HG02840 (cell line): ENCODE measurements around the gene FRMPD3.

Source experiments
- ATAC-seq: cut with Tn5 transposase; IDR thresholded peaks from one replicate; pipeline ENCODE4 v1.9.1; 2021; ENCODE audit warnings: mild to moderate bottlenecking, moderate library complexity, moderate number of reproducible peaks; ENCODE audit not compliant: unreplicated experiment, low FRiP score

FRMPD3 gene

DNA sequence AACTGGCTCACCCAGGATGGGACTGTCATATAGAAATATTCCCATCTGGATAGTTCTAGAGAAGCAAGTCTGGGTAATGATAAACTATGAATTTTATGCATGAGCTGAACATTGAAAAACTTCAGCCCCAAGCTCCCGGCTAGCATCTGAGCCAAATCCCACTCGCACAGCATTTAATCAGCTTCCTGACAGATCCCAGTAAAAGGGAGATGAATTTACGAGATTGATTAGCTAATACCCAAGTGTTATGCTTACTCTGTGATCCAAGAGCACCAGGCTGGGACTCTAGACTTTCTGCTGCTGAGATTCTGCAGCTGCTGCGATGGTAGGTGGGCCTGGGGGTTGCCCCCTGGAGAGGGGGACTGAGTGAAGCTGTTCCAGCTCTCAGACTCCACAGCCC is 28.0 kb downstream of the FRMPD3 start:
- ATAC-seq, result no peak

DNA sequence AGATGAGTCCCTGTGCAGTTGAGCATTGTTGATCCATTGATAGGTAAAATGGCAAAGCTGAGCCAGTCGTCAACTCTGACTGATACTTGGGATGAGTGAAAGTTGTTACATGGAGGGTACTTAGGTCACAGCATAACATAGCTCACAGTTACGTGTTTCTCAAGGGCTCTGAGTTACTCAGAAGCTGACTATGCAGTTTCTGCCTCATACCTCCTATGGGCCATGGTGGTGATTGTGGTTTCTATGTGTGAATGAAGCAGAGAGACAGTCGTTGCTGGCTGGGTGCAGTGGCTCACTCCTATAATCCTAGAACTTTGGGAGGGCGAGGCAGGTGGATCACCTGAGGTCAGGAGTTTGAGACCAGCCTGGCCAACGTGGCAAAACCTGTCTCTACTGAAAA is 30.8 kb downstream of the FRMPD3 start:
- ATAC-seq, result no peak

DNA sequence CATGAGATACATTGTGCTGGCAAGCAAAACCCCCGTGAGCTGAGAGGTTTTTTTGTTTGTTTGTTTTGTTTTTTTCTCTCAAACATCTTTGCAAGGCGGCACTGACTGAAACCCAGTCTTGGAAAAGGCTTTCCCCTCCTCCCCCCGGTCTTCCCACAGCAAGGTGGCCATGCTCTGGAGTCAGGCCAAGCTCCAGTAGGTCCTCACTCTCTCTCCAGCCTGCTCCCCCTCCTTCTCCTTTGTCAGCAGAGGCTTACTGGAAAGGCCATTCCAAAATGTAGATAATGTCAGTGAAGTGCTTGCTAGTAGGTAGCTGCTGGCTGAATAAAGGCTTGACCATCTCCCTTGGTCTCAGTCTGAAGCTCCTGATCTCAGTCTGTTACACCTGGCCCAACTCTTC is 32.6 kb downstream of the FRMPD3 start:
- ATAC-seq, result no peak

DNA sequence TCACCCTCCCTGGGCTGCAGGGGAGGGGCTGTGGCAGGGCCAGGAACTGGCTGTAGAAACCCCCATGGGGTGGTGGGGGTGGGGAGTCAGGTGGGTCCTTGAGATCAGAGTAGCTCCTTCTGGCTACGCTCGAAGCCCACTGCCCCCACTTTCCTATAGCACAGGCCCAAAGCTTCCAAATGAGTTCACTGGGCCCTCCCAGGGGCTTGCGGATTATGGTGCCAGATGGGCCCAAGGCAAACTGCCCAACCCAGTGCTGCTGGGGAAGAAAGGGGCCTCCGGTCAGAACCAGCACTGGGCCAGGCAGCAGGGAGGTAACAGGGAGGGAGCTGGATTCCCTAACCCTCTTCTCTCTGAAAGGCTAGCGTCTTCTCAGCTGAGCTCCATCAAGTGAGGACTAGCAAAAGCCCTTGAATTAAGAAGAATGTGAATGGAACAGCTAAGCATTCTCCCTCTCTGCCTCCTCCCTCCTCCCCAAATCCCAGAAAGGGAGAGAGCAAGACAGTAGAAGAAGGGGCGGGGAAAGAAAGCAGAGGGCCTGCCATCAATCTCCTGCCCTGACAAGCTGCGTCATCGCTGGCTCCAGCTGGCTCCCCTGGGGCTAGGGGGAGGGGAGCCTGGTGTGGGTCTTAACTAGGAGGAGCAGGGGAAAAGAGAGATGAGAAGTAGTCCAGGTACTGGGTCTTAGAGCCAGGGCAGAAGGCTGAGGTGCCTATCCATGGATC is 34.7 kb downstream of the FRMPD3 start:
- no peak for ATAC-seq

DNA sequence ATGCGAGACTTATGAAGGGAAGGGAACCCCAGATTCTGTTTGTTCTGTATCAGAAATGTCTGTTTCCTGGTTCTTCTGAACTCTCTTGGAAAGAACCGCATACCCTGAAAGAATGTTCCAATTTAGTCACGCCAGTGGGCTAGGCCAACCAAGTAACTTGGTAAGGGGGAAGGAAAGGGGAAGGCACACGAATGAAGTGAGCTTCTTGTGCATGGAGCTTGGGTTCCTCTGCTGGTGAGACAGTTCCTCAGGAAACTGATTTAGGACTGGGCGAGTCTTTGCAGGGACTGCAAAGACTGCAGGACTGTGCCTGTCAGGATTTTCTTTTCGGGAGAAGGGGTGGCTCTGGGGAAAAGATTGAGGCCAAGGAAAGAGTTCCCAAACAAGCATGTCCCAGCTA is 35.6 kb downstream of the FRMPD3 start:
- ATAC-seq, result no peak

DNA sequence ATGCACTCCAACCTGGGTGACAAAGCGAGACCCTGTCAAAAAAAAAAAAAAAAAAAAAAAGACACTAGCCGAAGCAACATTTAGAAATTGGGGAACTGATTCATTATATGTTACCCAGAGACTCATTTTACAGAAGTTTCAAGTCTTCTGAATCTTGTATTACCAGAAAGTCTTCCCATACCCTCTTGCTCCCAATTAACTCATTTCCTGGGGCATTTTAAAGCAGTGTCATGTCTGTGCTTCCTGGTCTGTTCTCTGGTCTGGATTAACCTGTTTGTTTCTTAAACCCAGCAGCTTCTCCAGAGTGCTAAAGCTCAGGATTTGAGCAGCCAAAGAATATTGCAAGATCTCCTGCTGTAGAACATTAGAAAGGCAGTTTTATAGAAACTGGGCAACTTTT is 43.7 kb downstream of the FRMPD3 start:
- no peak for ATAC-seq

DNA sequence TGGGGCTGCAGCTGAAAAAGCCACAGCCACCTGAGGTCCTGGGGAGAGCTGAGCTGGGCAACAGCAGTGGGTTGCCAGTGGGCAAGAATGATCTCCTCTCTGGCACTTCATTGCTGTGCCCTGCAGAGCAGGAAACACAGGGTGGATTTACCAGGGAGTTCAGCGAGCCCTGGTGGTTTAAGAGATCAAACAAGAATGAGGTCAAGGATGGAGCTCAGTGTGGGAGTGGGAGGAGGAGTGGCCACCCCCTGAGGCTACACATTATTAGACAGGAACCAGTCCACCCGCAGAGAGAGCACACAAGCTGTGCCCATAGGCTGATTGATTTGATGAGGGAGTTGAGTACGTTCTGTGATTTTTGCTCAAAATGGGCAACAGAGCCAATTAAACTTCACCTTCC is 47.3 kb downstream of the FRMPD3 start:
- no peak for ATAC-seq
